HL-60 (cell line): ENCODE results near the gene GET3.
A peak's percentile ranks its signal among the peaks of the same experiment; 100 is the strongest.

ENCODE experiments used
- DNase-seq, 2 experiments: peaks; one replicate each; pipeline ENCODE4 v3.0.0-alpha.2; 2010 to 2020; ENCODE audit warnings: low read depth in 1 of 2, low spot score in 1 of 2
- H3K27ac ChIP-seq: fragments of 250-450 bp; sonication (Bioruptor Pico); replicated peaks from 2 replicates; pipeline ENCODE4 v1.5.1; 2020; ENCODE audit warnings: mild to moderate bottlenecking, moderate library complexity
- H3K27me3 ChIP-seq: fragments of 250-450 bp; sonication (Bioruptor Pico); 2 replicates; pipeline ENCODE4 v1.5.1; 2021; ENCODE audit warnings: mild to moderate bottlenecking, moderate library complexity; ENCODE audit not compliant: insufficient read depth, poor library complexity, severe bottlenecking
- H3K4me3 ChIP-seq: replicated peaks from 2 replicates; pipeline ENCODE4 v1.5.1; 2011; ENCODE audit warnings: mild to moderate bottlenecking, control low read depth, low read length; ENCODE audit not compliant: insufficient read depth
- GABPA ChIP-seq: IDR thresholded peaks from 2 replicates; pipeline ENCODE4 v1.6.1; 2012; ENCODE audit warnings: low read depth
- POLR2AphosphoS5 ChIP-seq: IDR thresholded peaks from 2 replicates; pipeline ENCODE4 v1.6.1; 2012; ENCODE audit warnings: low read depth
- SPI1 ChIP-seq: IDR thresholded peaks from 2 replicates; pipeline ENCODE4 v1.6.1; 2012; ENCODE audit warnings: low read depth, mild to moderate bottlenecking, borderline replicate concordance
- TF ChIP-seq, protein P1 (sequence below): IDR thresholded peaks from one replicate; pipeline ENCODE4 v1.5.1; 2011; ENCODE audit warnings: low read length, control low read depth, inconsistent platforms; ENCODE audit not compliant: insufficient read depth
- TF ChIP-seq, protein P2 (sequence below): IDR thresholded peaks from 2 replicates; pipeline ENCODE4 v1.6.1; 2012; ENCODE audit warnings: low read depth; ENCODE audit not compliant: insufficient replicate concordance

The GET3 gene

DNA sequence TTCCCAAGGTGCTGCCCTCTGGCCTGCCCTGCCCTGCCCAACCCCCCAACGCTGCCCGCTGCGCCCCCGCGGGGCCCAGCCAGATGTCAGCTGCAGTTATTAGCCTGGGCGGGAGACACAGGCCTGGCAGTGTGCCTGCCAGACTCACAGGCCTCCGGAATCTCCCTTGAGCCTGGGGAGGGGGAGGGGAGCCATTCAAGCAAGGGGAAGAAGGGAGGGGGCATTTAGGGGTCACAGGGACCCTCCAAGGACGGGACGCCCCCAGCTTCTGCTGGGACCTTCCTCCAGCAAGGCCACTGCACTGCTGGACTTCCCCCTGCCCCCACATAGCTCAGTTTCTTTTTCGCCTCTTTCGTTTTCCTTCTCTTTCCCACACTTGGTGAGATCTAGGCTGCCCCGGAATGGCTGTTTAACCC is 51.4 kb downstream of the GET3 start:
- Histone ChIP-seq H3K4me3 (peak overlapping the region; percentile 42), H3K27ac (peak overlapping the region; percentile 95), H3K27me3 (no peaks in the 10 kb centered on the region)
- TF ChIP-seq, protein P1, sequence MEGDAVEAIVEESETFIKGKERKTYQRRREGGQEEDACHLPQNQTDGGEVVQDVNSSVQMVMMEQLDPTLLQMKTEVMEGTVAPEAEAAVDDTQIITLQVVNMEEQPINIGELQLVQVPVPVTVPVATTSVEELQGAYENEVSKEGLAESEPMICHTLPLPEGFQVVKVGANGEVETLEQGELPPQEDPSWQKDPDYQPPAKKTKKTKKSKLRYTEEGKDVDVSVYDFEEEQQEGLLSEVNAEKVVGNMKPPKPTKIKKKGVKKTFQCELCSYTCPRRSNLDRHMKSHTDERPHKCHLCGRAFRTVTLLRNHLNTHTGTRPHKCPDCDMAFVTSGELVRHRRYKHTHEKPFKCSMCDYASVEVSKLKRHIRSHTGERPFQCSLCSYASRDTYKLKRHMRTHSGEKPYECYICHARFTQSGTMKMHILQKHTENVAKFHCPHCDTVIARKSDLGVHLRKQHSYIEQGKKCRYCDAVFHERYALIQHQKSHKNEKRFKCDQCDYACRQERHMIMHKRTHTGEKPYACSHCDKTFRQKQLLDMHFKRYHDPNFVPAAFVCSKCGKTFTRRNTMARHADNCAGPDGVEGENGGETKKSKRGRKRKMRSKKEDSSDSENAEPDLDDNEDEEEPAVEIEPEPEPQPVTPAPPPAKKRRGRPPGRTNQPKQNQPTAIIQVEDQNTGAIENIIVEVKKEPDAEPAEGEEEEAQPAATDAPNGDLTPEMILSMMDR, result no peak
- peak; percentile 63 for TF ChIP-seq POLR2AphosphoS5
- peak in 1 of 2 experiments; percentile 77 for DNase-seq

DNA sequence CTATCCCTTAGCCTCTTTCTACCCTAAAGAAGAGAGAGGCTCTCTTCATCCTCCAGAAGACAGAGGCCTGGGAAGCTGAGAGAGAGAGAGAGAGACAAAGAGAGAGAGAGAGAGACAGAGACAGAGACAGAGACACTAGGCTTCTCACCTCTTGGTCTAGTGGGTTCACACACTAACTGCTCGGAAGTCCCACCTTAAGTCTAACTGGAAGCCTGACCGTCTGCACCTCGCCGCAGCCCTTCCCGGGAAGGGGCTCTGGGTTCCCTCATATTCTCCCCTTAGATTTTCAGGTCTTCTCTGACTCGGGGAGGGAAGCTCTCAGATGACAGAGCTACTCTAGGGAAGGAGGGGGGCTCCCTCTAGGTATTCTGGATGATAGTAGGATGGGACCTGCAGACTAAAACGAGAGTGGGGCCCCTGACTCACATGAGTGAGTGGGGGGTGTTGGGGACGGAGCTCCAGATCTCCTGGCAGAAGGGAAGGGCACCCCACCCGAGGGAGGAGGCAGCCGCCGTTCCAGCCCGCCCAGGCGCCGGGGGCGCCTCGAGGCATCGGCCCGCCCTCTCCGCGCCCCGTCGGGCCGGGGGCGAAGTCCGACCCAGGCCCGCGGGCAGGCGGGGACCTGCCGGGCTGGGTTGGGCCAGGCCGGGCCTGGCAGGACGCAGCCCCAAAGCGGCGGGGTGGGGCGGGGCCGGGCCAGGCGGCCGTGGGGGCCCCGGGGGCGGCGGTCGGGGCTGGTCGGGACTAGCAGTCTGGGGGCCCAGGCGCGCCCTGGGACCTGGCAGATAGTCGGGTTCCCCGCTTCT is 52.0 kb downstream of the GET3 start:
- no peak for DNase-seq
- H3K27me3 ChIP-seq, result no peaks in the 10 kb centered on the region
- peak overlapping the region; percentile 95 for H3K27ac ChIP-seq
- peak overlapping the region; percentile 42 for H3K4me3 ChIP-seq
- no peak for TF ChIP-seq SPI1
- TF ChIP-seq GABPA, result no peak
- TF ChIP-seq, protein P2, sequence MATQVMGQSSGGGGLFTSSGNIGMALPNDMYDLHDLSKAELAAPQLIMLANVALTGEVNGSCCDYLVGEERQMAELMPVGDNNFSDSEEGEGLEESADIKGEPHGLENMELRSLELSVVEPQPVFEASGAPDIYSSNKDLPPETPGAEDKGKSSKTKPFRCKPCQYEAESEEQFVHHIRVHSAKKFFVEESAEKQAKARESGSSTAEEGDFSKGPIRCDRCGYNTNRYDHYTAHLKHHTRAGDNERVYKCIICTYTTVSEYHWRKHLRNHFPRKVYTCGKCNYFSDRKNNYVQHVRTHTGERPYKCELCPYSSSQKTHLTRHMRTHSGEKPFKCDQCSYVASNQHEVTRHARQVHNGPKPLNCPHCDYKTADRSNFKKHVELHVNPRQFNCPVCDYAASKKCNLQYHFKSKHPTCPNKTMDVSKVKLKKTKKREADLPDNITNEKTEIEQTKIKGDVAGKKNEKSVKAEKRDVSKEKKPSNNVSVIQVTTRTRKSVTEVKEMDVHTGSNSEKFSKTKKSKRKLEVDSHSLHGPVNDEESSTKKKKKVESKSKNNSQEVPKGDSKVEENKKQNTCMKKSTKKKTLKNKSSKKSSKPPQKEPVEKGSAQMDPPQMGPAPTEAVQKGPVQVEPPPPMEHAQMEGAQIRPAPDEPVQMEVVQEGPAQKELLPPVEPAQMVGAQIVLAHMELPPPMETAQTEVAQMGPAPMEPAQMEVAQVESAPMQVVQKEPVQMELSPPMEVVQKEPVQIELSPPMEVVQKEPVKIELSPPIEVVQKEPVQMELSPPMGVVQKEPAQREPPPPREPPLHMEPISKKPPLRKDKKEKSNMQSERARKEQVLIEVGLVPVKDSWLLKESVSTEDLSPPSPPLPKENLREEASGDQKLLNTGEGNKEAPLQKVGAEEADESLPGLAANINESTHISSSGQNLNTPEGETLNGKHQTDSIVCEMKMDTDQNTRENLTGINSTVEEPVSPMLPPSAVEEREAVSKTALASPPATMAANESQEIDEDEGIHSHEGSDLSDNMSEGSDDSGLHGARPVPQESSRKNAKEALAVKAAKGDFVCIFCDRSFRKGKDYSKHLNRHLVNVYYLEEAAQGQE, result no peak
- TF ChIP-seq POLR2AphosphoS5, result peak; percentile 33
- TF ChIP-seq, protein P1, result no peak

DNA sequence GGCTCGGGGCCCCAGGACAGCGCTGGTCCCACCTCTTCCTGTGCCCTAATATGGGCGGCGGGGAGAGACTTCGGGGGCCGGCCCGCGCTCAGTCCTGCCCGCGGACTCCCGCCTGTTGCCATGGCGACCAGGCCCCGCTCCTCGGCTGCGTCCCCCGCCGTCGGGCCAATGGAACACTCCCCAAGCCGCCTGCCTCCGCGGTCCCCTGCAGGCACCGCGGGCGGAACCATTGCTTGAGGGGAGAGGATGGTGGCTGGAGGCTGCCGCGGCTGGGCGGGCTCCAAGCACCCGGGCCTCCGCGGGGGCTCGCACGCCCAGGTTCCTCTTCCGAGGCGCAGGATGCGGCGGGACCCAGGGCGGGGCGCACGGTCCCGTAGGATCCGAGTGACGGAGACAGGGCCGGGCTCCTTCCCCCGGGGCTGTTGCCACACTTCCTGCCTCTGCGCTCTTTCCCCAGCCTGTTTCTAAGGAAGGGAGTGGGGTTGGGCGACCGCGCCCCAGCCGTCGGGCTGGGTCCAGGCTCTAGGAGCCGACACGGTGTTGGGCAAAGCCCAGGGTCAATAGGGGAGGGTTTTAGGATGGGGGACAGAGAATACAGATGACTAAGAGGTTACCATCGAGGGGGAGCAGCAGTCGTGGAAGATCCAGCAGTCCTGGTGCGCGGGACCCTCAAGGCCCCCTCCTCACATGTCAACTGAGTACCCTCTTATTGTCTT is 52.8 kb downstream of the GET3 start:
- peak overlapping the region; percentile 91 for H3K4me3 ChIP-seq
- peak overlapping the region; percentile 95 for H3K27ac ChIP-seq
- peak; percentile 99 for DNase-seq
- TF ChIP-seq SPI1, result peak; percentile 50; the same call in 1 of the 2 replicates
- TF ChIP-seq GABPA, result peak; percentile 73
- TF ChIP-seq POLR2AphosphoS5, result peak; percentile 63
- TF ChIP-seq, protein P1, result no peak
- TF ChIP-seq, protein P2, result no peak
- no peaks in the 10 kb centered on the region for H3K27me3 ChIP-seq
